D721Med (cell line): ENCODE measurements around the gene AIRE.
"Not testable (repeated sequence)": the region's sequence is repeated elsewhere in the genome, so short reads cannot be mapped to it uniquely, and the experiment has no call there.

ENCODE experiments used
- DNase-seq: peaks from one replicate; pipeline ENCODE4 v3.0.0; 2011; ENCODE audit warnings: low spot score; ENCODE audit not compliant: insufficient read length
- FAIRE-seq: peaks from 2 replicates; lab custom pipeline; 2011; peaks lifted over from hg19 to GRCh38; lab: Jason Lieb, UNC
- CTCF ChIP-seq: IDR thresholded peaks from 2 replicates; pipeline ENCODE4 v1.5.1; 2012; ENCODE audit warnings: mild to moderate bottlenecking, control low read depth; ENCODE audit not compliant: insufficient read depth; ENCODE audit errors: missing control alignments

AIRE gene

GRCh38 chr21:44273046-44273445 is 12.6 kb upstream of the AIRE start:
- TF ChIP-seq CTCF, result no peak
- FAIRE-seq (no peak), DNase-seq (no peak)

GRCh38 chr21:44275041-44275440 is 10.6 kb upstream of the AIRE start:
- no peak for DNase-seq
- no peak for TF ChIP-seq CTCF
- no peak for FAIRE-seq

GRCh38 chr21:44279354-44280260 is 6.1 kb upstream of the AIRE start:
- no peak for TF ChIP-seq CTCF
- FAIRE-seq (no peak), DNase-seq (no peak)

GRCh38 chr21:44281801-44282200 is 3.9 kb upstream of the AIRE start:
- TF ChIP-seq CTCF, result no peak
- FAIRE-seq (no peak), DNase-seq (no peak)

GRCh38 chr21:44282370-44282769 is 3.3 kb upstream of the AIRE start:
- no peak for TF ChIP-seq CTCF
- FAIRE-seq (no peak), DNase-seq (no peak)

GRCh38 chr21:44283211-44283785 is 2.4 kb upstream of the AIRE start:
- not testable (repeated sequence) for FAIRE-seq

GRCh38 chr21:44283948-44284347 is 1.7 kb upstream of the AIRE start:
- FAIRE-seq (no peak), DNase-seq (no peak)
- no peak for TF ChIP-seq CTCF

More at GRCh38 chr21:44283211-44283785, 2.4 kb upstream of the AIRE start:
- DNase-seq, result not testable (repeated sequence)
